ENCODE measurements around the gene NCKAP1.
"Not testable (repeated sequence)": the region's sequence is repeated elsewhere in the genome, so short reads cannot be mapped to it uniquely, and the experiment has no call there.

DNA sequence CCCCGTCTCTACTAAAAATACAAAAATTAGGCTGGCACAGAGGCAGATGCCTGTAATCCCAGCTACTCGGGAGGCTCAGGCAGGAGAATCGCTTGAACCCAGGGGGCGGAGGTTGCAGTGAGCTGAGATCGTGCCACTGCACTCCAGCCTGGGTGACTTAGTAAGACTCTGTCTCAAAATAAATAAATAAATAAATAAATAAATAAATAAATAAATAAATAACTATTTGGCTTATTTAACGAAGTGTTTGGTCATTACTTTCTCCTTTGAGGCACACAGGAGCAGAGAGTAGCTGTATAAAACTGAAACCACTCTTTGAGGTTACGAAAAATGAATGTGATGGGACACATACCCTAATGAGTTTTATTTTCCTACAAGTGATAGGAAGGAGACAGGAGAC lies 145.2 kb downstream of the NCKAP1 start:
- not testable (repeated sequence) for TF ChIP-seq CTCF (IDR thresholded peaks at IDR 0.05; ENCODE audit: low read length); EZH2 (optimal IDR thresholded peaks at IDR 0.05; ENCODE audit: low read depth, low read length)

Measured in MM.1S (cell line).